NCI-H2227 (cell line): Measurements from ENCODE around the gene ITGB8.
"Not testable (repeated sequence)": the region's sequence is repeated elsewhere in the genome, so short reads cannot be mapped to it uniquely, and the experiment has no call there.

Experiments
- DNase-seq: peaks from one replicate; lab custom pipeline; 2025; ENCODE audit not compliant: unreplicated experiment; lab: John Stamatoyannopoulos, UW

The ITGB8 gene

GRCh38 chr7:20364571-20365196 is 34.0 kb downstream of the ITGB8 start:
- DNase-seq: no peak

DNA sequence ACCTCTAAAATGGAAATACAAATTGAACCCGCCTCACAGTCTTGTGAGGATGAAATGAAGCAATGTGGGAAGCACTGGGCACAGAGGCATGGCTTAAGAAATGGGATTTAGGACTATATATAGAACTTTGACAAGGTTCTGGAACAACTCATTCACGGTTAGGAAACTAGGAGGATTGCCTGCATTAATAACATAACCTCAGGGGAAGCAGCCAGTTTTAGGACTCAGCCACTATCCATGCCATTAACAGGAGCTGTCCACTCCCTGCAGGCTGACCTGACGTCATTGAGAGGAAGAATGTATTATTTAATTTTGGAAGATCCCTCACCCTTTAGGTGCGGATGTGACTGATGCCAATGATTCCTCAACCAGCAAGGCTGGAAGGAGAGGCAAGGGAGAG is 34.8 kb downstream of the ITGB8 start:
- no peak for DNase-seq

DNA sequence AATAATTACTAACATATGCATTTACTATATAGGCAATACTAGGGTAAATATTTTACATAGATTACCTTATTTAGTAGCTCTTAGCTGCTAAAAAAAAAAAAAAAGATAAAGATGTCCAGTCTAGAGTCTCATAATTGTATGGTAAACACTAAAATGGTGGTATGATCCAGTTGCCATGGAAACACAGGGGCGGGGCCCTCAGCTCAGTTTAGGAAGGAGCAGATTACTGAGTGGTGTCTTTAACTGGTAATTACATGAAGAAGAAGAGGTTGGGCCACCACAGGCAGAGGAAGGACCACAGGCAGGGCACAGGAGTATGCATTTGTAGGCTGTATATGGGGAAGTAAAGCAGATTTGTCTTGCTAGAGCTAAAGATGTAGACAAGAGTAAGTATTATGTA is 43.7 kb downstream of the ITGB8 start:
- peak; percentile 81 for DNase-seq

DNA sequence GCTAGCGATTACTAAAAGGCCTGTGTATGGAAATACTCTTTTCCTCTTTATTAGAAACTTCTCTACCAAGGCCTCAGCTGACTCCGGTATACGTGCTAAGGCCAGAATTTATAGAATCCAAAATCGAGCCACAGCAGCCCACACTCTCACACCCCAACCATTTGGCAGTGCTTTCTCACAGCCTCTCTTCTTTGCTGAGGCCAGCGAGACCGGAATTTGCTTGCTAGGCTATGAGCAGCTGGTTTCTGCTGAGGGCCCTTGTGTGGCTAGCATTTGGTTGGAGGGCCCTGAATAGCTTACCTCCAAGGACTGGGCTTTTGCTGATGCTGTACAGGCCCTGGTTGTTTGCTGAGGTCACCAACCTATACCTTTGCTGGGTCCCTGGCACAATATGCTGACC is 46.1 kb downstream of the ITGB8 start:
- no peak for DNase-seq

- DNase-seq: no peak
These were observed 50.8 kb downstream of the ITGB8 start for GRCh38 chr7:20381406-20382034.

DNA sequence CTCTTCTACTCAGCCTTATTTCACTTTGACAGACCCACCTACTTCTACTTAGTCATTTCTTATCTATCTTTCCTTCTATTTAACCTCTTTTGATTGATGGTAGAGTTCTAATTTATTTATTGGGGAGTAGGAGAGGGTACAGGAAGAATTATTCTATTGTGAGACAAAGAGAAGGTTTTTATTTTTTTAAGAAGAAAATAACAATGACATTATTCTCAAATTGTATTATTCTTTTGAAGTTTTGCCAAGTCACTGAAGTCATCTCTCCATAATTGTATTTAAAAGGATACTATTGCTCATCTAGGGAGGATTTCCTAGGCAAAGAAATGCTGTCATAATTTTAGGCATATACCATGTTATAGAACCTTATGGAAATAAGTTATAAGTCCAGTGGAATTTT is 52.7 kb downstream of the ITGB8 start:
- DNase-seq: no peak

DNA sequence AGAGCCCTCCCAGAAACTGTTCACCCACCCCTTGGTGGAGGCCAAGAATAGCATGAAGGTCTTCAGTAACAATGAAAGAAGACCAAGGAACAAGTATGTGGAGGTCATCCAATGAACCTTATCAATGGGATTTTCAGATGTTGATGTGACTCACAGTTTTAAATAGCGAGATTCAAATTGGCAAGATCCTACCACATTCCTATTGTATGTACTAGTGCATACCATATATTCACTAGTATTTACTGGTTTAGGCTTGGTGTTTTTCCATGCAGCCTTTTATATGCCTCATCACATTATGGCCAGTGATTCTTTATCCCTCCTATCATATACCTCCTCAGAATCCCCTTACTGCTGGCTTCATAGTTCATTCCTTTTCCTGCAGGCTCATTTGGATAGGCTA is 54.4 kb downstream of the ITGB8 start:
- no peak for DNase-seq

GRCh38 chr7:20388084-20388483 is 57.4 kb downstream of the ITGB8 start:
- no peak for DNase-seq

DNA sequence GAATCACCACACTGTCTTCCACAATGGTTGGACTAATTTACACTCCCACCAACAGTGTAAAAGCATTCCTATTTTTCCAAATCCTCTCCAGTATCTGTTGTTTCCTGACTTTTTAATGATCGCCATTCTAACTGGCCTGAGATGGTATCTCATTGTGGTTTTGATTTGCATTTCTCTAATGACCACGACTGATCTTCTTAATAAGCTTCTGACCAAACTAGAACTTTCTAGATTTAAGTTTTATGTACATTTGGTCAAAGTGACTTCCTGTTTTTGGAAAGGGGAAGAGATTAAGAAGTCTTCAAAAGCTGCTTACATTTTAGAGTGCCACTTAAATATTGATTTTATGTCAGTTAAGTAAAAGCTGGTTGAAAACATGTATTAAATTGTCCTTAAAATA is 58.5 kb downstream of the ITGB8 start:
- DNase-seq: not testable (repeated sequence)

DNA sequence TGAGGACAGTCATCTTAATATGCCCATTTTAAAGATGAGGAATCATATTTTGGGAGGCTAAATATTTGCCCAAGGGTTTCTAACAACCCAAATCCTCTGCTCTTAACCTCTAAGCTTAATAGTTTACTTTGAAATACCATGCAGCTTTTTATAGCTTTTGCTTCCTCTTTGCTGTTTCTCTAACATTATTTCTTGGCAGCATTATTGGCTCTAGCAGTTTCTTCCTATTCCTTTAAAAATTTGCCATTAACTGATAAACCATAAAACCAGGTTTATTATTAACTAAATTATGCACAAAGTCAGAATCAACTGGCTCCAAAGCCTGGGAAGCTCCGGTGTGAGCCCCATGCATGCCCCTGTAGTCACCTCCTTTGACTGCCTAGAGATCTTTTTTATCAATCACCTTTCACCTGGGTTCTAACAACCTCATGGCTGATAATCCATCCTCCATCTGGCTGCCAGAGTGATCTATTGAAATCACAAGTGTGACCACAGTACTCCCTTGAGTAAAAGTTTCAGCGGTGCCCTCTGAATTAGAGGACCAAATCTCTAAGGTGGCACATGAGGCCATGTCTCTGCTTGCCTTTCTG is 62.4 kb downstream of the ITGB8 start:
- no peak for DNase-seq

- no peak for DNase-seq
These were observed 62.9 kb downstream of the ITGB8 start for GRCh38 chr7:20393616-20394015.

DNA sequence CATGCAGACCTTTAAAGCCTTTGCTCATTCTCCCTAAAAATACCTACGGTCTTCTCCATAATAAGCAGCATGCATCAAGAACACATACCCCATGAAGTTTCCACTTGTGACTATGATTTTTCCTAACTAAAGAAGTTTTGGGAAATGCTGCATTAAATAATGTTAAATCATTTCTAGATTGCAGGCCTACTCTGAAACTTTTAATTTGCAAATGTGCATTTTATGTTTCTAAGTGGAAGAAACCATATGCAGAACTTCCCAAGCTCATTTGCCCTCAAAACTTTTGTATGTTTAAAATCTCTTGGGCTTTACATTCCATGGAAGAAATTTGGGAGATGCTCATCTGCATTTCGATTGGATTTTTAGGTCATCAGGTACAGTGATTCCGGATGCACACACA is 63.6 kb downstream of the ITGB8 start:
- no peak for DNase-seq

GRCh38 chr7:20395104-20395503 is 64.4 kb downstream of the ITGB8 start:
- no peak for DNase-seq

DNA sequence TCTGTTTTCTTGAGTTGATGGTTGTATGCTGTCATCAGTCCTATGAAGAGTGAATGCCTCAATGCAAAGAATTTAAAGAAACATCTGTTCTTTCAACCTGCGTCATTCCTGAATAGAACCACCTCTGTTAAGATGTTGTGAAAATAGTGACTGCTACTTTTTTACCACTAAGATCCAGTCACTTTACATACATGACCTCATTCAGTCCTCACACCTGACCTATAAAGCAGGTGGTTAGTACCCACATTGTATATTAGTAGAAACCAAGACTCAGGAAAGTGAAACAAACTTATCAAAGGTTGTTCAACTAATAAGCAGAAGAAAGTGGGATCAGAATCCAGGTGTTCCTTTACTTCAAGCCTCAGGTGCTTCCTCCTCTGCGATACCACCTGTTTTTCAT is 64.8 kb downstream of the ITGB8 start:
- no peak for DNase-seq

DNA sequence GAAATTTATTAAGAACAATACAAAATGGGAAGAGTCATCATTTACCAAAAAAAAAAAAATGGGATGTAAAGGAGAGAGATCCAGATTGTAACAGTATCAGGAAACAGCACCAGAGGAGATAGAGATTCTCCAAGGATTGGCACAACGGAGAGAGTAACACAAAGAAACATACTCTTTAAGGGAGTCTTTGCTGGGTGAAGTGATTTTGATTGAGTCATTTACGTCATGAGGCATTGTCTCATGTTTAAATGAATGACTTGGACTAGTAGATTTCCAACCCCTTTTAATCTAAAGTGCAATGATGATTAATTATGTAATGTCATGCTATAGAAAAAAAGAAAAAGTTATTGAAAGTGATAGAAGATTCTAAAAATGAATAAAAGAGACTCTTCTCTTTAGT is 68.8 kb downstream of the ITGB8 start:
- peak; percentile 3 for DNase-seq

DNA sequence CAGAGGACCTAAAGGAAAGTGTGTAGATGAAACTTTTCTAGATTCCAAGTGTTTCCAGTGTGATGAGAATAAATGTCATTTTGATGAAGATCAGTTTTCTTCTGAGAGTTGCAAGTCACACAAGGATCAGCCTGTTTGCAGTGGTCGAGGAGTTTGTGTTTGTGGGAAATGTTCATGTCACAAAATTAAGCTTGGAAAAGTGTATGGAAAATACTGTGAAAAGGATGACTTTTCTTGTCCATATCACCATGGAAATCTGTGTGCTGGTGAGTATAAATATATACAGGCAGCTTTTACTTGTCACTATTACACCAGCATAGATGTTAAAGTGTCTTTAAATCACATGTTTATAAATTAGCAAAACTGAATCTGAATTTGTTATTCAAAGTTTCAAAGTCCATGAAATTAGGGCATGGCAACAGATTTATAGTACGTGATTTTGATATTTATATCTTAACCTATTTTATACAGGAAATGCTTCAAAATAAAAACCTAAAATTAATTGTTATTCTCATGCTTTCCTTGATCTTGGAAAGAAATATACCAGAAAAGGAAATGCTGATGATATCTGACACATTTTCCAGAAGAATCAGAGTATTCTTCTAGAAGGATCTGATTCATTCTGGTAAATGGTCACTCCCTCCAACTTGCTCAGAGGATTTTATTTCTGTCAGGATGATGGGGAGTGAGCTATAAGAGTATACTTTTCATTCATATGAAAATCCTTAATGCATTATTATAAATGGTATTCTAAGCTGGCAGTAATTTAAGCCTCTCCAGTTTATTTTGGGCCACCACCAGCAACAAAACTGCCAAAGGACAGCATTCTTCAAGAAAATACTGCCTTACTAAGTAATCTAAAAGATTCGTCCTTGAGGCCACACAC is 71.4 kb downstream of the ITGB8 start:
- DNase-seq: no peak

- no peak for DNase-seq
These were observed 72.1 kb downstream of the ITGB8 start for GRCh38 chr7:20402747-20403230.

DNA sequence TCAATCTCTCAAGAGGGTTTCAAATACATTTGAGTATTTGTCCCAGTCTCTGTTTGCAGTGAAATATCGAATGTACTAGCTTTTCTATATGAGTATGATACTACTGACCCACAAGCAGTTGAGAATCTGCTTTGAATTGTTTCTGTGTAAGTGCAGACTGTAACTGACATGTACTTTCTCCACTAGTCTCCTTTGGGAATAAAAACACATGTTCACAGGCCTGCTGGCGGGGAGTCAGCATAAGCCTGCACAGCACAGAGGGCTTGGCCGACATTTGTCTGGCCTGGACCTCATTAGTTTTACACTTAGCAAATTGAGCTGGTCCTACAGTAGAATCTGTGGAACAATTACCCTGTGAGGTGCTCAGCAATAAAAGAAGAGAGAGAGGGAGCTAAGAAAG is 72.6 kb downstream of the ITGB8 start:
- DNase-seq: peak; percentile 7

DNA sequence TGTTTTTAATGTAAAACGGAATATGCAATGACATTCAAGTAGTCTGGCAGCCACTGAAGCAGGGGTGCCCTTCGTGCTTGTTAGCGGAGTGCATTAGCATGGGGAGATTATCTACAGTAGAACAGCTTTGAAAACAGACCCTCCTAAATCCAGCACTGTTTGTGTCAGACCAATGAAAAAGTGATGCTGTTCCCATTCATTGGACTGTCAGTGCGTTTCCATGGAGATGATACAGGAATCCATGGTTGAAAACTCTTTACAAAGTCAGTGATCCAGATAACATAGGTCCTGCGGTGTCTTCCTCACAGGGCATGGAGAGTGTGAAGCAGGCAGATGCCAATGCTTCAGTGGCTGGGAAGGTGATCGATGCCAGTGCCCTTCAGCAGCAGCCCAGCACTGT is 73.6 kb downstream of the ITGB8 start:
- DNase-seq: no peak

- DNase-seq: peak; percentile 90
These were observed 77.1 kb downstream of the ITGB8 start for GRCh38 chr7:20407585-20408466.

- no peak for DNase-seq
These were observed 77.7 kb downstream of the ITGB8 start for GRCh38 chr7:20408467-20408826.
